Gastrocnemius medialis (tissue), 4 donors: ENCODE data around the gene SMG7.

Experiments
- CTCF ChIP-seq, 5 experiments: fragments of 450-650 bp in 3 of 5; fragments of 200-600 bp in 2 of 5; sonication (generic) in 2 of 5; IDR thresholded peaks in 4 of 5; conservative IDR thresholded peaks in 1 of 5; 1 replicate in 4 of 5; 2 replicates in 1 of 5; pipeline ENCODE4 v1.5.1; 2016 to 2019; ENCODE audit warnings: antibody characterized with exemption in 5 of 5, mild to moderate bottlenecking in 3 of 5, moderate library complexity in 3 of 5
- POLR2A ChIP-seq, 2 donors: fragments of 450-650 bp; IDR thresholded peaks; one replicate each; pipeline ENCODE4 v1.6.1; 2017; ENCODE audit warnings: antibody characterized with exemption in 2 of 2, mild to moderate bottlenecking in 2 of 2, moderate library complexity in 2 of 2

- TF ChIP-seq CTCF (IDR thresholded peaks at IDR 0.05 in 4 of 5, conservative IDR thresholded peaks at IDR 0.05 in 1 of 5), result no peak
- TF ChIP-seq POLR2A (IDR thresholded peaks at IDR 0.05), result no peak
These were observed 12.0 kb downstream of the SMG7 start for GRCh38 chr1:183484254-183484653.
